Dedifferentiated amniotic fluid mesenchymal stem cell (primary cell): ENCODE results near the gene RNF17.
"Not testable (repeated sequence)": the region's sequence is repeated elsewhere in the genome, so short reads cannot be mapped to it uniquely, and the experiment has no call there.

Experiments
- DNase-seq: peaks from one replicate; pipeline ENCODE4 v3.0.0-alpha.2; 2016; ENCODE audit errors: extremely low spot score

Gene RNF17

GRCh38 chr13:24745516-24745860 lies 18.5 kb upstream of the RNF17 start:
- no peak for DNase-seq

- DNase-seq: no peak
These were observed 17.9 kb upstream of the RNF17 start for GRCh38 chr13:24745861-24746617.

- no peak for DNase-seq
These were observed 17.2 kb upstream of the RNF17 start for GRCh38 chr13:24746618-24747247.

- DNase-seq: no peak
These were observed 16.5 kb upstream of the RNF17 start for GRCh38 chr13:24747248-24748060.

GRCh38 chr13:24748061-24748400 lies 15.9 kb upstream of the RNF17 start:
- DNase-seq: no peak

GRCh38 chr13:24759197-24759596 lies 4.8 kb upstream of the RNF17 start:
- DNase-seq: no peak

GRCh38 chr13:24764276-24764630 lies 284 bp downstream of the RNF17 start:
- no peak for DNase-seq

GRCh38 chr13:24777171-24777570 lies 13.2 kb downstream of the RNF17 start:
- DNase-seq: no peak

GRCh38 chr13:24784319-24784718 lies 20.4 kb downstream of the RNF17 start:
- no peak for DNase-seq

GRCh38 chr13:24788538-24788937 lies 24.6 kb downstream of the RNF17 start:
- no peak for DNase-seq

- DNase-seq: no peak
These were observed 38.1 kb downstream of the RNF17 start for GRCh38 chr13:24802074-24802473.

GRCh38 chr13:24821207-24821606 lies 57.2 kb downstream of the RNF17 start:
- no peak for DNase-seq

GRCh38 chr13:24822640-24823039 lies 58.7 kb downstream of the RNF17 start:
- DNase-seq: no peak

GRCh38 chr13:24823122-24823710 lies 59.2 kb downstream of the RNF17 start:
- DNase-seq: not testable (repeated sequence)

- no peak for DNase-seq
These were observed 63.8 kb downstream of the RNF17 start for GRCh38 chr13:24827799-24828198.

GRCh38 chr13:24834902-24835510 lies 71.0 kb downstream of the RNF17 start:
- DNase-seq: no peak

GRCh38 chr13:24837528-24837927 lies 73.6 kb downstream of the RNF17 start:
- not testable (repeated sequence) for DNase-seq

GRCh38 chr13:24842549-24843274 lies 78.7 kb downstream of the RNF17 start:
- DNase-seq: no peak

GRCh38 chr13:24851546-24851945 lies 87.6 kb downstream of the RNF17 start:
- DNase-seq: peak; percentile 68

GRCh38 chr13:24854311-24854710 lies 90.3 kb downstream of the RNF17 start:
- no peak for DNase-seq

- DNase-seq: no peak
These were observed 95.0 kb downstream of the RNF17 start for GRCh38 chr13:24858953-24859352.
